Stomach (tissue), 4 donors: Measurements from ENCODE around the gene IGF2BP3.

Experiments
- CTCF ChIP-seq, 7 experiments: fragments of 450-650 bp in 4 of 7; fragments of 200-600 bp in 3 of 7; sonication (generic) in 3 of 7; IDR thresholded peaks; one replicate each; pipeline ENCODE4 v1.5.1; 2016 to 2019; ENCODE audit warnings: antibody characterized with exemption in 7 of 7, control low read depth in 2 of 7, mild to moderate bottlenecking in 1 of 7
- POLR2A ChIP-seq, 4 donors: fragments of 450-650 bp; IDR thresholded peaks; one replicate each; pipeline ENCODE4 v1.6.1; 2016; ENCODE audit warnings: antibody characterized with exemption in 4 of 4, control low read depth in 2 of 4, mild to moderate bottlenecking in 1 of 4, moderate library complexity in 1 of 4
- POLR2AphosphoS5 ChIP-seq, 3 donors: sonication (generic); formaldehyde crosslinking; IDR thresholded peaks; one replicate each; pipeline ENCODE4 v1.6.1; 2016; ENCODE audit warnings: antibody characterized with exemption in 3 of 3

GRCh38 chr7:23469961-23470250 is 385 bp downstream of the IGF2BP3 start:
- TF ChIP-seq CTCF (IDR thresholded peaks at IDR 0.05) (no peak), POLR2AphosphoS5 (IDR thresholded peaks at IDR 0.05) (no peak), POLR2A (IDR thresholded peaks at IDR 0.05) (no peak)
